ENCODE data around the gene TSFM. TPM values are rescaled to one million over a fixed set of nuclear protein-coding genes. Genes with fewer than 3 reads are reported as not detected.

TSFM gene
- total and polyA plus RNA-seq, 2 of the 13 experiments (the other 11 are each of a cell fraction or from before 2014, with no cell fraction given): 29.8 to 68.3 TPM

DNA sequence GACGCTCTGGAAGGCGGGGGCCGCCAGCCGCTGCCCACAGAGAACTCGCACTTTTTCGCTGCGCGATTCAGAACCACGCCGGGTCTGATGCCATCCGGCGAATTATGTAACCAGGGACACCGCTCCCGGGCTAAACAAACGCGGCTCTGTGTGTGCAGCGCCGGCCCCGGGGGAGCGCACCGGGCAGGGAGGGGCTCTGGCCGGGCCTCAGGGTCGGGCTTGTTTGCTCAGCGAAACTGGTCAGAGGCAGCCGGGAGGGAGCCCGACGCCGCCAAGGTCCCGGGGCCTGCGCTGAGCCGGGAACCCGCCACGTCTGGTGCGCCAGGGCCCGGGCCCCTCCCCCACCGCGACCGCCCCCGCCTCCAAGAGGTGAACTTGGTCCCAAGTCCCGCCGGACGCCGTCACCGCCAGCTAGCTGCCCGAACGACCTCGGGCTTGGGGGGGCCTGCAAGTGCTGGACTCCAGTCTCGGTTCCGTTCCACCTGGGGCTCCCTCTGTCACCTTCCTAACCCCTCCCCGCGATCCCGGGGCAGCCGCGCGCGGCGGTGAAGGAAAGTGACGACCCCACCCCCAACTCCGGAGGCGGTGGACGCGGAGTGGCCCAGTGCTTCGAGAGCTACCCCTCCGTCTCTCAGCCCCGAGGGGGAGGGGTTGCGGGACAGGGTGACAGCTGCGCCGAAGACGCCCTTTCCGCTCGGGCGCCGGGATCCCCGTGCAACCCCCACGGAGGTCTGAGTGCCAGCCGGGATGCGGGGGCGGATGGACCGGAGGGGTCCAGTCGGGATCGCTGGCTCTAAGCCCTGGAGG is 63.1 kb downstream of the TSFM start (continued):
- TF ChIP-seq, protein P1, sequence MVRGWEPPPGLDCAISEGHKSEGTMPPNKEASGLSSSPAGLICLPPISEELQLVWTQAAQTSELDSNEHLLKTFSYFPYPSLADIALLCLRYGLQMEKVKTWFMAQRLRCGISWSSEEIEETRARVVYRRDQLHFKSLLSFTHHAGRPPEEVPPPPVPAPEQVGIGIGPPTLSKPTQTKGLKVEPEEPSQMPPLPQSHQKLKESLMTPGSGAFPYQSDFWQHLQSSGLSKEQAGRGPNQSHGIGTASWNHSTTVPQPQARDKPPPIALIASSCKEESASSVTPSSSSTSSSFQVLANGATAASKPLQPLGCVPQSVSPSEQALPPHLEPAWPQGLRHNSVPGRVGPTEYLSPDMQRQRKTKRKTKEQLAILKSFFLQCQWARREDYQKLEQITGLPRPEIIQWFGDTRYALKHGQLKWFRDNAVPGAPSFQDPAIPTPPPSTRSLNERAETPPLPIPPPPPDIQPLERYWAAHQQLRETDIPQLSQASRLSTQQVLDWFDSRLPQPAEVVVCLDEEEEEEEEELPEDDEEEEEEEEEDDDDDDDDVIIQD (CRISPR knock-in tag; IDR thresholded peaks at IDR 0.05; ENCODE audit: low read depth): peak; percentile 31; the same call in 1 of the 2 replicates
- TF ChIP-seq, protein P2, sequence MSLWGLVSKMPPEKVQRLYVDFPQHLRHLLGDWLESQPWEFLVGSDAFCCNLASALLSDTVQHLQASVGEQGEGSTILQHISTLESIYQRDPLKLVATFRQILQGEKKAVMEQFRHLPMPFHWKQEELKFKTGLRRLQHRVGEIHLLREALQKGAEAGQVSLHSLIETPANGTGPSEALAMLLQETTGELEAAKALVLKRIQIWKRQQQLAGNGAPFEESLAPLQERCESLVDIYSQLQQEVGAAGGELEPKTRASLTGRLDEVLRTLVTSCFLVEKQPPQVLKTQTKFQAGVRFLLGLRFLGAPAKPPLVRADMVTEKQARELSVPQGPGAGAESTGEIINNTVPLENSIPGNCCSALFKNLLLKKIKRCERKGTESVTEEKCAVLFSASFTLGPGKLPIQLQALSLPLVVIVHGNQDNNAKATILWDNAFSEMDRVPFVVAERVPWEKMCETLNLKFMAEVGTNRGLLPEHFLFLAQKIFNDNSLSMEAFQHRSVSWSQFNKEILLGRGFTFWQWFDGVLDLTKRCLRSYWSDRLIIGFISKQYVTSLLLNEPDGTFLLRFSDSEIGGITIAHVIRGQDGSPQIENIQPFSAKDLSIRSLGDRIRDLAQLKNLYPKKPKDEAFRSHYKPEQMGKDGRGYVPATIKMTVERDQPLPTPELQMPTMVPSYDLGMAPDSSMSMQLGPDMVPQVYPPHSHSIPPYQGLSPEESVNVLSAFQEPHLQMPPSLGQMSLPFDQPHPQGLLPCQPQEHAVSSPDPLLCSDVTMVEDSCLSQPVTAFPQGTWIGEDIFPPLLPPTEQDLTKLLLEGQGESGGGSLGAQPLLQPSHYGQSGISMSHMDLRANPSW (CRISPR knock-in tag; IDR thresholded peaks at IDR 0.05; ENCODE audit: borderline replicate concordance): no peak
- TF ChIP-seq CHD2 (IDR thresholded peaks at IDR 0.05; ENCODE audit: low read depth, low read length): 0 out of 2 replicates have a peak, but pooled peaks have one; percentile 20
- no peak for TF ChIP-seq ZNF543 (CRISPR knock-in tag; IDR thresholded peaks at IDR 0.05)
- TF ChIP-seq, protein P3, sequence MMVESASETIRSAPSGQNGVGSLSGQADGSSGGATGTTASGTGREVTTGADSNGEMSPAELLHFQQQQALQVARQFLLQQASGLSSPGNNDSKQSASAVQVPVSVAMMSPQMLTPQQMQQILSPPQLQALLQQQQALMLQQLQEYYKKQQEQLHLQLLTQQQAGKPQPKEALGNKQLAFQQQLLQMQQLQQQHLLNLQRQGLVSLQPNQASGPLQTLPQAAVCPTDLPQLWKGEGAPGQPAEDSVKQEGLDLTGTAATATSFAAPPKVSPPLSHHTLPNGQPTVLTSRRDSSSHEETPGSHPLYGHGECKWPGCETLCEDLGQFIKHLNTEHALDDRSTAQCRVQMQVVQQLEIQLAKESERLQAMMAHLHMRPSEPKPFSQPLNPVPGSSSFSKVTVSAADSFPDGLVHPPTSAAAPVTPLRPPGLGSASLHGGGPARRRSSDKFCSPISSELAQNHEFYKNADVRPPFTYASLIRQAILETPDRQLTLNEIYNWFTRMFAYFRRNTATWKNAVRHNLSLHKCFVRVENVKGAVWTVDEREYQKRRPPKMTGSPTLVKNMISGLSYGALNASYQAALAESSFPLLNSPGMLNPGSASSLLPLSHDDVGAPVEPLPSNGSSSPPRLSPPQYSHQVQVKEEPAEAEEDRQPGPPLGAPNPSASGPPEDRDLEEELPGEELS (CRISPR knock-in tag; IDR thresholded peaks at IDR 0.05): peak; percentile 83
- TF ChIP-seq, protein P4, sequence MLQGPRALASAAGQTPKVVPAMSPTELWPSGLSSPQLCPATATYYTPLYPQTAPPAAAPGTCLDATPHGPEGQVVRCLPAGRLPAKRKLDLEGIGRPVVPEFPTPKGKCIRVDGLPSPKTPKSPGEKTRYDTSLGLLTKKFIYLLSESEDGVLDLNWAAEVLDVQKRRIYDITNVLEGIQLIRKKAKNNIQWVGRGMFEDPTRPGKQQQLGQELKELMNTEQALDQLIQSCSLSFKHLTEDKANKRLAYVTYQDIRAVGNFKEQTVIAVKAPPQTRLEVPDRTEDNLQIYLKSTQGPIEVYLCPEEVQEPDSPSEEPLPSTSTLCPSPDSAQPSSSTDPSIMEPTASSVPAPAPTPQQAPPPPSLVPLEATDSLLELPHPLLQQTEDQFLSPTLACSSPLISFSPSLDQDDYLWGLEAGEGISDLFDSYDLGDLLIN (CRISPR knock-in tag; IDR thresholded peaks at IDR 0.05; ENCODE audit: borderline replicate concordance): 0 out of 2 replicates have a peak, but pooled peaks have one; percentile 49
- no peak for TF ChIP-seq FOSL1 (CRISPR knock-in tag; IDR thresholded peaks at IDR 0.05; ENCODE audit: borderline replicate concordance)
- peak; percentile 28 for TF ChIP-seq HNRNPK (IDR thresholded peaks at IDR 0.05; ENCODE audit: low read depth, low read length, poor library complexity, severe bottlenecking)
- TF ChIP-seq, protein P5, sequence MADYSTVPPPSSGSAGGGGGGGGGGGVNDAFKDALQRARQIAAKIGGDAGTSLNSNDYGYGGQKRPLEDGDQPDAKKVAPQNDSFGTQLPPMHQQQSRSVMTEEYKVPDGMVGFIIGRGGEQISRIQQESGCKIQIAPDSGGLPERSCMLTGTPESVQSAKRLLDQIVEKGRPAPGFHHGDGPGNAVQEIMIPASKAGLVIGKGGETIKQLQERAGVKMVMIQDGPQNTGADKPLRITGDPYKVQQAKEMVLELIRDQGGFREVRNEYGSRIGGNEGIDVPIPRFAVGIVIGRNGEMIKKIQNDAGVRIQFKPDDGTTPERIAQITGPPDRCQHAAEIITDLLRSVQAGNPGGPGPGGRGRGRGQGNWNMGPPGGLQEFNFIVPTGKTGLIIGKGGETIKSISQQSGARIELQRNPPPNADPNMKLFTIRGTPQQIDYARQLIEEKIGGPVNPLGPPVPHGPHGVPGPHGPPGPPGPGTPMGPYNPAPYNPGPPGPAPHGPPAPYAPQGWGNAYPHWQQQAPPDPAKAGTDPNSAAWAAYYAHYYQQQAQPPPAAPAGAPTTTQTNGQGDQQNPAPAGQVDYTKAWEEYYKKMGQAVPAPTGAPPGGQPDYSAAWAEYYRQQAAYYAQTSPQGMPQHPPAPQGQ (CRISPR knock-in tag; IDR thresholded peaks at IDR 0.05; ENCODE audit: borderline replicate concordance): 0 out of 2 replicates have a peak, but pooled peaks have one; percentile 35
- TF ChIP-seq, protein P6, sequence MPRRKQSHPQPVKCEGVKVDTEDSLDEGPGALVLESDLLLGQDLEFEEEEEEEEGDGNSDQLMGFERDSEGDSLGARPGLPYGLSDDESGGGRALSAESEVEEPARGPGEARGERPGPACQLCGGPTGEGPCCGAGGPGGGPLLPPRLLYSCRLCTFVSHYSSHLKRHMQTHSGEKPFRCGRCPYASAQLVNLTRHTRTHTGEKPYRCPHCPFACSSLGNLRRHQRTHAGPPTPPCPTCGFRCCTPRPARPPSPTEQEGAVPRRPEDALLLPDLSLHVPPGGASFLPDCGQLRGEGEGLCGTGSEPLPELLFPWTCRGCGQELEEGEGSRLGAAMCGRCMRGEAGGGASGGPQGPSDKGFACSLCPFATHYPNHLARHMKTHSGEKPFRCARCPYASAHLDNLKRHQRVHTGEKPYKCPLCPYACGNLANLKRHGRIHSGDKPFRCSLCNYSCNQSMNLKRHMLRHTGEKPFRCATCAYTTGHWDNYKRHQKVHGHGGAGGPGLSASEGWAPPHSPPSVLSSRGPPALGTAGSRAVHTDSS (CRISPR knock-in tag; conservative IDR thresholded peaks at IDR 0.05): 0 out of 2 replicates have a peak, but pooled peaks have one; percentile 58
- TF ChIP-seq, protein P7, sequence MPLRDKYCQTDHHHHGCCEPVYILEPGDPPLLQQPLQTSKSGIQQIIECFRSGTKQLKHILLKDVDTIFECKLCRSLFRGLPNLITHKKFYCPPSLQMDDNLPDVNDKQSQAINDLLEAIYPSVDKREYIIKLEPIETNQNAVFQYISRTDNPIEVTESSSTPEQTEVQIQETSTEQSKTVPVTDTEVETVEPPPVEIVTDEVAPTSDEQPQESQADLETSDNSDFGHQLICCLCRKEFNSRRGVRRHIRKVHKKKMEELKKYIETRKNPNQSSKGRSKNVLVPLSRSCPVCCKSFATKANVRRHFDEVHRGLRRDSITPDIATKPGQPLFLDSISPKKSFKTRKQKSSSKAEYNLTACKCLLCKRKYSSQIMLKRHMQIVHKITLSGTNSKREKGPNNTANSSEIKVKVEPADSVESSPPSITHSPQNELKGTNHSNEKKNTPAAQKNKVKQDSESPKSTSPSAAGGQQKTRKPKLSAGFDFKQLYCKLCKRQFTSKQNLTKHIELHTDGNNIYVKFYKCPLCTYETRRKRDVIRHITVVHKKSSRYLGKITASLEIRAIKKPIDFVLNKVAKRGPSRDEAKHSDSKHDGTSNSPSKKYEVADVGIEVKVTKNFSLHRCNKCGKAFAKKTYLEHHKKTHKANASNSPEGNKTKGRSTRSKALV (CRISPR knock-in tag; IDR thresholded peaks at IDR 0.05): no peak
- no peak for TF ChIP-seq SMC3 (IDR thresholded peaks at IDR 0.05; ENCODE audit: low read length)
- no peak for TF ChIP-seq NFRKB (IDR thresholded peaks at IDR 0.05)
- no peak for TF ChIP-seq GPN1 (CRISPR knock-in tag; IDR thresholded peaks at IDR 0.05; ENCODE audit: borderline replicate concordance)
